LNCAP (cell line): ENCODE results near the gene PC.
A peak's percentile ranks its signal among the peaks of the same experiment; 100 is the strongest.

Experiments
- CTCF ChIP-seq: fragments of 450-650 bp; IDR thresholded peaks from 2 replicates; pipeline ENCODE4 v1.5.1; 2017; ENCODE audit warnings: mild to moderate bottlenecking

PC gene

GRCh38 chr11:66981976-66982578 is 23.9 kb upstream of the PC start:
- no peak for TF ChIP-seq CTCF

GRCh38 chr11:66979336-66979980 is 21.3 kb upstream of the PC start:
- TF ChIP-seq CTCF, result no peak

- TF ChIP-seq CTCF, result no peak
Measured at GRCh38 chr11:66978717-66979116, 20.5 kb upstream of the PC start.

- no peak for TF ChIP-seq CTCF
Measured at GRCh38 chr11:66978229-66978628, 20.0 kb upstream of the PC start.

- no peak for TF ChIP-seq CTCF
Measured at GRCh38 chr11:66976925-66977324, 18.7 kb upstream of the PC start.

- peak; percentile 77 for TF ChIP-seq CTCF
Measured at GRCh38 chr11:66976028-66976467, 17.9 kb upstream of the PC start.

GRCh38 chr11:66975405-66976027 is 17.3 kb upstream of the PC start:
- TF ChIP-seq CTCF, result no peak
